ENCODE data around the gene CELF4. TPM values are rescaled to one million over a fixed set of nuclear protein-coding genes. Genes with fewer than 3 reads are reported as not detected.

The CELF4 gene
- polyA plus RNA-seq, 2 donors = 0.02 to 0.06 TPM

- H3K4me3 ChIP-seq (ENCODE audit: low read depth in 1 of 2, low read length in 2 of 2) = no peak overlapping the region
- no peaks in the 10 kb centered on the region for H3K4me1 ChIP-seq (ENCODE audit: control insufficient read depth in 2 of 2, insufficient read depth in 2 of 2, low read length in 1 of 2)
- 71 to 74% methylated on average over 10 of the region's 10 CpGs for WGBS, 2 donors
- H3K27me3 ChIP-seq (ENCODE audit: control insufficient read depth in 1 of 2, insufficient read depth in 2 of 2, low read length in 2 of 2) = no peaks in the 10 kb centered on the region
- H3K27ac ChIP-seq (ENCODE audit: low read depth in 2 of 2, low read length in 1 of 2) = no peak overlapping the region
- no peaks in the 10 kb centered on the region for H3K36me3 ChIP-seq (ENCODE audit: control insufficient read depth in 2 of 2, insufficient read depth in 2 of 2, low read length in 1 of 2)
- H3K9me3 ChIP-seq (ENCODE audit: control insufficient read depth in 2 of 2, insufficient read depth in 1 of 2, low read depth in 1 of 2, low read length in 1 of 2) = no peaks in the 10 kb centered on the region
Observed at GRCh38 chr18:37320317-37320716, 245.3 kb downstream of the CELF4 start.

- no peaks in the 10 kb centered on the region for H3K9me3 ChIP-seq (ENCODE audit: control insufficient read depth in 2 of 2, insufficient read depth in 1 of 2, low read depth in 1 of 2, low read length in 1 of 2)
- H3K27me3 ChIP-seq (ENCODE audit: control insufficient read depth in 1 of 2, insufficient read depth in 2 of 2, low read length in 2 of 2) = no peaks in the 10 kb centered on the region
- 85 to 89% methylated on average over 16 of the region's 16 CpGs for WGBS, 2 donors
- no peak overlapping the region for H3K27ac ChIP-seq (ENCODE audit: low read depth in 2 of 2, low read length in 1 of 2)
- H3K4me1 ChIP-seq (ENCODE audit: control insufficient read depth in 2 of 2, insufficient read depth in 2 of 2, low read length in 1 of 2) = no peaks in the 10 kb centered on the region
- no peaks in the 10 kb centered on the region for H3K36me3 ChIP-seq (ENCODE audit: control insufficient read depth in 2 of 2, insufficient read depth in 2 of 2, low read length in 1 of 2)
- no peak overlapping the region for H3K4me3 ChIP-seq (ENCODE audit: low read depth in 1 of 2, low read length in 2 of 2)
Observed at GRCh38 chr18:37318360-37319355, 246.9 kb downstream of the CELF4 start.

GRCh38 chr18:37317486-37317885 is 248.1 kb downstream of the CELF4 start:
- Histone ChIP-seq H3K9me3 (ENCODE audit: control insufficient read depth in 2 of 2, insufficient read depth in 1 of 2, low read depth in 1 of 2, low read length in 1 of 2) (no peaks in the 10 kb centered on the region), H3K27ac (ENCODE audit: low read depth in 2 of 2, low read length in 1 of 2) (no peak overlapping the region), H3K36me3 (ENCODE audit: control insufficient read depth in 2 of 2, insufficient read depth in 2 of 2, low read length in 1 of 2) (no peaks in the 10 kb centered on the region), H3K4me3 (ENCODE audit: low read depth in 1 of 2, low read length in 2 of 2) (no peak overlapping the region), H3K27me3 (ENCODE audit: control insufficient read depth in 1 of 2, insufficient read depth in 2 of 2, low read length in 2 of 2) (no peaks in the 10 kb centered on the region), H3K4me1 (ENCODE audit: control insufficient read depth in 2 of 2, insufficient read depth in 2 of 2, low read length in 1 of 2) (no peaks in the 10 kb centered on the region)
- WGBS, 2 donors = 73 to 86% methylated on average over 2 of the region's 2 CpGs

GRCh38 chr18:37316468-37316867 is 249.1 kb downstream of the CELF4 start:
- WGBS, 2 donors = 81 to 95% methylated on average over 1 of the region's 1 CpG
- H3K4me3 ChIP-seq (ENCODE audit: low read depth in 1 of 2, low read length in 2 of 2) = no peak overlapping the region

GRCh38 chr18:37315935-37316334 is 249.7 kb downstream of the CELF4 start:
- Histone ChIP-seq H3K36me3 (ENCODE audit: control insufficient read depth in 2 of 2, insufficient read depth in 2 of 2, low read length in 1 of 2) (no peaks in the 10 kb centered on the region), H3K4me3 (ENCODE audit: low read depth in 1 of 2, low read length in 2 of 2) (no peak overlapping the region), H3K4me1 (ENCODE audit: control insufficient read depth in 2 of 2, insufficient read depth in 2 of 2, low read length in 1 of 2) (no peaks in the 10 kb centered on the region), H3K27ac (ENCODE audit: low read depth in 2 of 2, low read length in 1 of 2) (no peak overlapping the region), H3K9me3 (ENCODE audit: control insufficient read depth in 2 of 2, insufficient read depth in 1 of 2, low read depth in 1 of 2, low read length in 1 of 2) (no peaks in the 10 kb centered on the region), H3K27me3 (ENCODE audit: control insufficient read depth in 1 of 2, insufficient read depth in 2 of 2, low read length in 2 of 2) (no peaks in the 10 kb centered on the region)
- 95 to 100% methylated on average over 1 of the region's 1 CpG for WGBS, 2 donors

More at GRCh38 chr18:37316468-37316867, 249.1 kb downstream of the CELF4 start:
- H3K36me3 ChIP-seq (ENCODE audit: control insufficient read depth in 2 of 2, insufficient read depth in 2 of 2, low read length in 1 of 2) = no peaks in the 10 kb centered on the region
- no peaks in the 10 kb centered on the region for H3K9me3 ChIP-seq (ENCODE audit: control insufficient read depth in 2 of 2, insufficient read depth in 1 of 2, low read depth in 1 of 2, low read length in 1 of 2)
- H3K4me1 ChIP-seq (ENCODE audit: control insufficient read depth in 2 of 2, insufficient read depth in 2 of 2, low read length in 1 of 2) = no peaks in the 10 kb centered on the region
- no peaks in the 10 kb centered on the region for H3K27me3 ChIP-seq (ENCODE audit: control insufficient read depth in 1 of 2, insufficient read depth in 2 of 2, low read length in 2 of 2)
- H3K27ac ChIP-seq (ENCODE audit: low read depth in 2 of 2, low read length in 1 of 2) = no peak overlapping the region

- Histone ChIP-seq H3K27me3 (ENCODE audit: control insufficient read depth in 1 of 2, insufficient read depth in 2 of 2, low read length in 2 of 2) (no peaks in the 10 kb centered on the region), H3K9me3 (ENCODE audit: control insufficient read depth in 2 of 2, insufficient read depth in 1 of 2, low read depth in 1 of 2, low read length in 1 of 2) (no peaks in the 10 kb centered on the region), H3K4me3 (ENCODE audit: low read depth in 1 of 2, low read length in 2 of 2) (no peak overlapping the region), H3K36me3 (ENCODE audit: control insufficient read depth in 2 of 2, insufficient read depth in 2 of 2, low read length in 1 of 2) (no peaks in the 10 kb centered on the region), H3K27ac (ENCODE audit: low read depth in 2 of 2, low read length in 1 of 2) (no peak overlapping the region), H3K4me1 (ENCODE audit: control insufficient read depth in 2 of 2, insufficient read depth in 2 of 2, low read length in 1 of 2) (no peaks in the 10 kb centered on the region)
- 63 to 74% methylated on average over 5 of the region's 5 CpGs for WGBS, 2 donors
Observed at GRCh38 chr18:37314534-37314933, 251.1 kb downstream of the CELF4 start.

- Histone ChIP-seq H3K4me3 (ENCODE audit: low read depth in 1 of 2, low read length in 2 of 2) (no peak overlapping the region), H3K4me1 (ENCODE audit: control insufficient read depth in 2 of 2, insufficient read depth in 2 of 2, low read length in 1 of 2) (no peaks in the 10 kb centered on the region), H3K9me3 (ENCODE audit: control insufficient read depth in 2 of 2, insufficient read depth in 1 of 2, low read depth in 1 of 2, low read length in 1 of 2) (no peaks in the 10 kb centered on the region), H3K27me3 (ENCODE audit: control insufficient read depth in 1 of 2, insufficient read depth in 2 of 2, low read length in 2 of 2) (no peaks in the 10 kb centered on the region), H3K36me3 (ENCODE audit: control insufficient read depth in 2 of 2, insufficient read depth in 2 of 2, low read length in 1 of 2) (no peaks in the 10 kb centered on the region), H3K27ac (ENCODE audit: low read depth in 2 of 2, low read length in 1 of 2) (no peak overlapping the region)
- WGBS, 2 donors = 74 to 78% methylated on average over 10 of the region's 10 CpGs
Observed at GRCh38 chr18:37313624-37314023, 252.0 kb downstream of the CELF4 start.

GRCh38 chr18:37309861-37310260 is 255.7 kb downstream of the CELF4 start:
- Histone ChIP-seq H3K4me3 (ENCODE audit: low read depth in 1 of 2, low read length in 2 of 2) (no peak overlapping the region), H3K27ac (ENCODE audit: low read depth in 2 of 2, low read length in 1 of 2) (no peak overlapping the region), H3K27me3 (ENCODE audit: control insufficient read depth in 1 of 2, insufficient read depth in 2 of 2, low read length in 2 of 2) (no peaks in the 10 kb centered on the region), H3K4me1 (ENCODE audit: control insufficient read depth in 2 of 2, insufficient read depth in 2 of 2, low read length in 1 of 2) (no peaks in the 10 kb centered on the region), H3K36me3 (ENCODE audit: control insufficient read depth in 2 of 2, insufficient read depth in 2 of 2, low read length in 1 of 2) (no peaks in the 10 kb centered on the region), H3K9me3 (ENCODE audit: control insufficient read depth in 2 of 2, insufficient read depth in 1 of 2, low read depth in 1 of 2, low read length in 1 of 2) (no peaks in the 10 kb centered on the region)
- WGBS, 2 donors = 72 to 83% methylated on average over 3 of the region's 3 CpGs

GRCh38 chr18:37309059-37309458 is 256.5 kb downstream of the CELF4 start:
- H3K27me3 ChIP-seq (ENCODE audit: control insufficient read depth in 1 of 2, insufficient read depth in 2 of 2, low read length in 2 of 2) = no peaks in the 10 kb centered on the region
- H3K4me1 ChIP-seq (ENCODE audit: control insufficient read depth in 2 of 2, insufficient read depth in 2 of 2, low read length in 1 of 2) = no peaks in the 10 kb centered on the region
- no peak overlapping the region for H3K4me3 ChIP-seq (ENCODE audit: low read depth in 1 of 2, low read length in 2 of 2)
- 13 to 18% methylated on average over 1 of the region's 1 CpG for WGBS, 2 donors
- no peaks in the 10 kb centered on the region for H3K9me3 ChIP-seq (ENCODE audit: control insufficient read depth in 2 of 2, insufficient read depth in 1 of 2, low read depth in 1 of 2, low read length in 1 of 2)
- no peak overlapping the region for H3K27ac ChIP-seq (ENCODE audit: low read depth in 2 of 2, low read length in 1 of 2)
- H3K36me3 ChIP-seq (ENCODE audit: control insufficient read depth in 2 of 2, insufficient read depth in 2 of 2, low read length in 1 of 2) = no peaks in the 10 kb centered on the region

- 88 to 90% methylated on average over 8 of the region's 8 CpGs for WGBS, 2 donors
- H3K9me3 ChIP-seq (ENCODE audit: control insufficient read depth in 2 of 2, insufficient read depth in 1 of 2, low read depth in 1 of 2, low read length in 1 of 2) = no peaks in the 10 kb centered on the region
- no peaks in the 10 kb centered on the region for H3K36me3 ChIP-seq (ENCODE audit: control insufficient read depth in 2 of 2, insufficient read depth in 2 of 2, low read length in 1 of 2)
Observed at GRCh38 chr18:37307181-37307580, 258.4 kb downstream of the CELF4 start.

More at GRCh38 chr18:37307181-37307580, 258.4 kb downstream of the CELF4 start:
- H3K27ac ChIP-seq (ENCODE audit: low read depth in 2 of 2, low read length in 1 of 2) = no peak overlapping the region
- no peaks in the 10 kb centered on the region for H3K27me3 ChIP-seq (ENCODE audit: control insufficient read depth in 1 of 2, insufficient read depth in 2 of 2, low read length in 2 of 2)
- no peaks in the 10 kb centered on the region for H3K4me1 ChIP-seq (ENCODE audit: control insufficient read depth in 2 of 2, insufficient read depth in 2 of 2, low read length in 1 of 2)
- H3K4me3 ChIP-seq (ENCODE audit: low read depth in 1 of 2, low read length in 2 of 2) = no peak overlapping the region

All from esophagus (tissue), 2 donors.